Activated T-cell treated with anti-CD3 and anti-CD28 coated beads, Interleukin-2, amount 50 U/mL, for 1 hour (primary cell): ENCODE results near the gene PTCD2.

Source experiments
- DNase-seq: peaks from one replicate; pipeline ENCODE4 v3.0.0-alpha.2; 2020

The PTCD2 gene, protein sequence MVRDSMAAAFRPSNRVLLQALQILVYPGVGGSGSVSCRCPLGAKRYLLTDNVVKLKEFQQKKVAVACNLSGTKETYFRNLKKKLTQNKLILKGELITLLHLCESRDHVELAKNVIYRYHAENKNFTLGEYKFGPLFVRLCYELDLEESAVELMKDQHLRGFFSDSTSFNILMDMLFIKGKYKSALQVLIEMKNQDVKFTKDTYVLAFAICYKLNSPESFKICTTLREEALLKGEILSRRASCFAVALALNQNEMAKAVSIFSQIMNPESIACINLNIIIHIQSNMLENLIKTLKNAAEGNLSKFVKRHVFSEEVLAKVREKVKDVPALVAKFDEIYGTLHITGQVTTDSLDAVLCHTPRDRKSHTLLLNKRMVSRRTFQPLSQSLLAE

DNA sequence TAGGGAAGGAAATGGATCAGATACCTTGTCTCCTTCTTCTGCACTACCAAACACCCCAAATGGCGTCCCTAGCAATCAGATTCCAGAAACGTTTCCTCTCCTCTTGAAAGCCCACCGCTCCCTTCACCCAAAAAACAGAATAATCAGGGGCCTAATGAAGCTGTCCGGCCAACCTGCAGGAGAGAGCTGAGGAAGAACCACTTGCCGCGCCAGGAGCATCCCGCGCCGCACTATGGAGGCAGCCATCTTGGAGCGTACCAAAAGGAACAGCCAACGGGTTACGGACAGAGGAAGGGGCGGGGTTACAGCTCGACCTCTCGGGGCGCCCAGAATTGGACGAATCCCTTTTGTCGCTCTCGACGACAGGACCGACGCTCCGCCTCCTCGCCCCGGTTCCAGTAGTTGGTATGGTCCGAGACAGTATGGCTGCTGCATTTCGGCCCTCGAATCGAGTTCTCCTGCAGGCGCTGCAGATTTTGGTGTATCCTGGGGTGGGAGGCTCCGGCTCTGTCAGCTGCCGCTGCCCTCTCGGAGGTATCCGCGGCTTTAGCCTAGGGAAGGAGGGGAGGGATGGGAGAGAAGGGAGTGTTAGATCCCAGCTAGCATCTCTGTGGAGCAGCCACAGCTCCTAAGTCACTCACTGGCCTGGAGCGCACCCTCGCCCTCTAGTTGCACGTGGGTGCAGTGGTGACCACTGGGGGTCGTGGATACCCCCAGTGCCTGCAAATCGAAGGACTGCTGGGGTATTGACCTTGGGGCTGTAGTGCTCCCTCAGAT is at the start of gene PTCD2, which contains the start of gene MRPS27:
TSS of gene PTCD2 (plus strand) at position 398 of the 777 bp plus-strand sequence. CDS start at position 408, 10 bp downstream.
TSS of gene MRPS27 (minus strand) at position 265 of the 777 bp plus-strand sequence. CDS start at position 246, 19 bp downstream.
- DNase-seq, result peak; percentile 89

DNA sequence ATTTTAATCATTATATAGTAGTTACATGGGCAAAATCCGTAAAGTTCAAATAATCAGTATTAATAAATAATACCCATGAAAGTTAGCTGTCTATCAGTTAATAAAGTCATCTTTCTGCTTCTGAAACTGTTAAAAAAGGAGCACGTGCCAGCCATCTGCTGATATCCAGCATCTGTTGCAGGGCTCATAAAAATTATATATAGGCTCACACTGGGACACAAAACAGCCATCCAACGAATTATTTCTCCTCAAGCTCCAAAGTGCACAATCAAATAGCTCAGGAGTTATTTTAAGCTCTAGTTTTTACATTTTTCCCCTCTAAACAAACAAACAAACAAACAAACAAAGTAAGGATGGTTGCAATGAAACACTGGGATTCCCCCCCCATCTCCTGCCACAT is 48.5 kb upstream of the PTCD2 start:
- DNase-seq, result no peak

DNA sequence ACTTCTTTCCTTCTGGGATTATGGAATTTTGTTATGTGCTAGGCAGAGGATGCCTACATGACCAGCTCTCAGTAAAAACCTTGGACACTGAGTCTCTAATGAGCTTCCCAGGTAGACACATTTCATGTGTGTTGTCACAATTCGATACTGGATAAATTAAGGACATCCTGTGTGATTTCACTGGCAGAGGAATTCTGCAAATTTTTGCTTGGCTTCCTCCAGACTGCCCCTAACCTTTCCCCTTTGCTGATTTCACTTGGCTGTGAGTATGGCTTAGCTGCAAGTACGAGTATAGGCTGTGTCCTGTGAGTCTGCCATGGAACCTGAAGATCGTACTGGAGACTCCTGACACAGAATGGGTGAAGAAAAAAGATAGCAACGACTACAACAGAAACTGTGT is 47.8 kb upstream of the PTCD2 start:
- no peak for DNase-seq

DNA sequence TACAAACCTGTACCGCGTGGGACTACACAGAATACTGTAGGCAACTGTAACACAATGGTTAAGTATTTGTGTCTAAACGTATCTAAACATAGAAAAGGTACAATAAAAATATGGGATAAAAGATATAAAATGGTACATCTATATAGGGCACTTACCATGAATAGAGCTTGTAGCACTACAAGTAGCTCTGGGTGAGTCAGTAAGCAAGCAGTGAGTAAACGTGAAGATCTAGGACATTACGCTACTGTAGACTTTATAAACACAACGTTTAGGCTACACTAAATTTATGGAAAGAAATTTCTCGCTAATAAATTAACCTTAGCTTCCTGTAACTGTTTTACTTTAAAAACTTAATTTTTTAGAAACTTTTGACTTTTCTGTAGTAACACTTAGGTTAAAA is 46.6 kb upstream of the PTCD2 start:
- DNase-seq, result no peak

DNA sequence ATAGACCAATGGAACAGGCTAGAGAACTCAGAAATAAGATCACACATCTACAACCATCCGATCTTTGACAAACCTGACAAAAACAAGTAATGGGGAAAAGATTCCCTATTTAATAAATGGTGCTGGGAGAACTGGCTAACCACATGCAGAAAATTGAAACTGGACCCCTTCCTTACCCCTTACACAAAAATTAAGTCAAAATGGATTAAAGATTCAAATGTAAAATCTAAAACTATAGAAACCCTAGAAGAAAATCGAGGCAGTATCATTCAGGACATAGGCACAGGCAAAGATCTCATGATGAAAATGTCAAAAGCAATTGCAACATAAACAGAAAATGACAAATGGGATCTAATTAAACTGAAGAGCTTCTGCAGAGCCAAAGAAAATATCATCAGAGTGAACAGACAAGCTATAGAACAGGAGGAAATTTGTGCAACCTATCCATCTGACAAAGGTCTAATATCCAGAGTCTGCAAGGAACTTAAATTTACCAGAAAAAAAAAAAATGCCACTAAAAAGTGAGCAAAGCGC is 43.9 kb upstream of the PTCD2 start:
- no peak for DNase-seq

DNA sequence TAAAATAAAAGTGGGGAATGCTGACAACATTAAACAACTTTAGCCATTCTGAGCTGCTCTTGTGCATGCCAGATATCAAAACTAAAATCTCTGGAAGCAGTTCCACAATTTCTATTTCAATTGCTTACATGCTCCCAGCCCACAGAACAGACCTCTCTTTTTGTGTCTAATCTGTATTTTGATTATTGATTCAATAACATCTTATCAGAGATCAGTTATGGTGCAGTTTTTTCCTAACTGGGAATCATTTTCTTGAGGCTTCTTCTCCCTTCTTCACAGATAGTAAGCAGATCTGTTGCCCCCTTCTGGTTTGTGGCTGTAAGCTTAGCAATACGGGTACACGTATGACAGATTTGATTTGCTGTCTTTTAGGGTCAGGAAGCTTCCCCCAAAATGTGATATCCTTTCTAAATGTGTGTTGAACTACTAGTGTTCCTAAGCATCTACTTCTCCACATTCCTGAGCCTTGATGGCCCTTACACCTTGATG is 39.5 kb upstream of the PTCD2 start:
- no peak for DNase-seq

DNA sequence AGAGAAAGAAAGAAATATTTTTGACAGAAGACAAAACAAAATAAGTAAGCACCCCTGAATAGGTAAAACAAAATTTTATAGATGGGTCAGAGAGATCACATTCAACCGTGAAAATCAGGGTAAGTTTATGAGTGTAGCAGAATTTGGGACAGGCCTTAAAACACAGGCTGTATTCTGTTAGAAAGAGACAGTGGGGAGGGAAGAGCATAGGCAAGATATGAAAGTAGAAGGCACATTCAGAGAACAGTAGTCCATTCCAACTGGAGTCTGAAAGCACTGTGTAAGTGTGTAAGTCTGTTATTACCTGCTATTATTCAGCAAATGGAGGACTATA is 38.8 kb upstream of the PTCD2 start:
- DNase-seq, result no peak

DNA sequence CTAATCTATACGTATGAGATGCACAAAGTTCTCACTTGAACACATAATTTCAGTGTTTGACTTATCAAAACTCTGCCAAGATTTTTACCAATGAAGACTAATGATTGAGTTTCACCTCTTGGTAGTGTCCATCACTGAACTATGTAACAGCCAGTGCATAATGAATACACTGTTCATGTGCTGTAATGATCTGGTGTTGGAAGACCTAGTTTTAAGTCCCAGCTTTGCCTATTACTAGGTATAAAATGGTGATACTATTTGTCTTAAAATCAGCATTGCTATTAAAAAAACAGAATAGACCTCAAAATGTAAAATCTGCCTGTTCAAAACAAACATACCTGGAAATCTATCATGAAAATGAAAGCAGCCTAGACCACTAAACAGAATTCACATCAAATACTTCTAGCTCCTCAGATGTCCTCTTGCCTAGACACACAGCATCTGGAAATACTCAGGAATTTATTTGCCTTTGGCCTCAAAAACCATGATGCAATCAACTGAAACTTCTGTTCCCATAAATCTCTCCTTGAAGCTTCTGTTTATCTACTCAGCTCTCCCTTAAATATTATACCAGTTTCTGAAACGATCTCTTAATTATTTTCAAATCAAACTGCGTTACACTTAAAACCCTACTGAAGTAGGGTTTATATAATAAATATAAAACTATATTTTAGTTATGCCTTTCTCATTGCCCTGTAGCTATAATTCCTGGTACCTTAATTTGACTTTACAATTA is 38.2 kb upstream of the PTCD2 start:
- no peak for DNase-seq

DNA sequence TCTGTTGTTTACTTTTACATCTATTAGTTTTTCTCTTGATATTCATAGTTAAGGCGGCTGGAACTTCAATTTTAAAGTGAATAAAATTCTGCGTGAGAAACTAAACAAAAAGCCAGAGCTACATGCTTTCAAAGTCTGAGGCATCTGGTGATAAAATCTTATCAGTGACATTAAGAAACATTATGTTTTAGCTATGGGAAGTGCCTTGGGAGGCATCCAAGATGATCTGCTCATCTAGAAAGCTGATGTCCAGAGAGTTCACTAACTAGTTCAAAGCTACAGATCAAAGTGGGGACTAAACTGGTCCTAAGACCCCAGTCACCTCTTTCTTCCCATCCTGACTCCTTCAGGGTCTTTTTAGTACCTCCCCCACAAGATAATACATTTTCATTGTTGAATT is 37.3 kb upstream of the PTCD2 start:
- DNase-seq, result no peak

DNA sequence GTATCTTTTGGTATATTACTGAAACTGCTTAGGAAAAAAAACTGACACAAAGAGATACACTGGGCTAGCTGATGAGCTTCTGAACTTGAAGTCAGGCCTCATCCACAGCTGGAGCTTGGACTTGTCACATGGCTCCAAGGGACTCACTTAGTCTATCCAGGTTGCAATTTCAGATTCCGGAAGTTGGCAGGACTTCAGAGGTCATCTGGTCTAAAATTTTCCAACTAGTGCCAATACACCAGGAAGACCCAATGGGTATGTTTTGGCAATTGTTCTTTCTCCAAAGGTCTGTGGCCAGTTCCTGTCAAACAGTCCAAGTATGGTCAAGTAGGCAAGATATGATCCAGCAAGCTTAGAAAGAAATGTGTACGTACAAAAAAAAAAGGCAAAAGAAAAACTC is 36.8 kb upstream of the PTCD2 start:
- DNase-seq, result no peak

DNA sequence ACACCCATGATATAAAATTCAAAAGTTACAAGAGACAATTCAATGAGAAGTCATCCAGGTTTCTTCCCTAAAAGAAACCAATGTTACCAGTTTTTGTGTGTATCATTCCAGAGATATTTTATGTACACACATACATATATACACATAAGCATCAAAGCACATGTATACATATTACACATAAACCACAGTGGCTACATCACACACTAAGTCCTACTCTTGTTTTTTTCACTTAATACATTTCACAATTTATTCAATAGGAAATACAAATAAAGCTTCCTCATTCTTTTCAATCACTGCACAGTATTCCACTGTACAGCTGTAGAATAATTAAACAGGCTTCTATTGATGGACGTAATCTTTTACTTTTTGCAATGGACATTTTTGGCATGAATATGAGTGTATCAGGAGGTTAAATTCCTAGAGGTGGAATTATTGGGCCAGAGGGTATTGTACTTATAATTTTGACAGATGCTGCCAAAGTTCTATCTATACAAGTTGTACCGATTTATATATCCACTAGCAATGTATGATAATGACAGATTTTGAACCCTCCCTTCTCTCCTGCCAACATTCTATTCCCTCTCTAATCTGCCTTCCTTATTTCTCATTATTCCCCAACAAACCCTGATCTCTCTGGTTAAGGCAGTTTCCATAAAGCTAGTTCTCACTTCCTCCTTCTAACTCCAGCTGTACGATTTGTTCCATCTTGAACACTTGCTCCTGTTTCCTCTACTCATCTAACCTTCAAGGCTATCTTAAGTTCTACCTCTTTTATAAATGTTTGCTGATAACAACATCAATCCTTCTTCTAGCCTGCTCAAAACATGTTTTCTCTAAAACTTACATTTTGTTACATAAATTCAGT is 35.4 kb upstream of the PTCD2 start:
- DNase-seq, result no peak

DNA sequence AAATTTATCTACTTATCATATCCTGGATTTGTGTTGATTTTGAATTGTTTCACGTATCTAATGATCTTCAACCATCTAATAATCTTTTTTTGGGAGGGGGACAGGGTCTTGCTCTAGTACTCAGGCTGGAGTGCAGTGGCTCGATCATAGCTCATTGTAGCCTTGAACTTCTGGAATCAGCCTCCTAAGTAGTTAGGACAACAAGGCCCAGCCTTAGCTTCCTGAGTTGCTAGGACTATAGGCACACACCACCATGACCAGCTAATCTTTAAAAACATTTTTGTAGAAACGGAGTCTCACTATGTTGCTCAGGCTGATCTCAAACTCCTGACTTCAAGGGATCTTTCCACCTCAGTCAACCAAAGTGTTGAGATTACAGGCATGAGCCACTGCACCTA is 34.8 kb upstream of the PTCD2 start:
- no peak for DNase-seq

DNA sequence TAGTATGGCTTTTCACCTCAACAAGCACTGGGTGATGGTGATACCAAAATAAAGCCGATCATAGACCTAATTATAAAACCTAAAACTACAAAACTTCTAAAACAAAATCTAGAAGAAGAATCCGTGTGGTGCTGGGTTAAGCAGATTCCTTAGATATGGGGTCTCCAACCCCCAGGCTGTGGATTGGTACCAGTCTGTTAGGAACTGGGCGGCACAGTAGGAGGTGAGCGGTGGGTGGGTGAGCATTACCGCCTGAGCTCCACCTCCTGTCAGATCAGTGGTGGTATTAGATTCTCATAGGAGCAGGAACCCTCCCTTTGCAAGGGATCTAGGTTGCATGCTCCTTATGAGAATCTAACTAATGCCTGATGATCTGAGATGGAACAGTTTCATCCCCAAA is 33.4 kb upstream of the PTCD2 start:
- DNase-seq, result no peak

DNA sequence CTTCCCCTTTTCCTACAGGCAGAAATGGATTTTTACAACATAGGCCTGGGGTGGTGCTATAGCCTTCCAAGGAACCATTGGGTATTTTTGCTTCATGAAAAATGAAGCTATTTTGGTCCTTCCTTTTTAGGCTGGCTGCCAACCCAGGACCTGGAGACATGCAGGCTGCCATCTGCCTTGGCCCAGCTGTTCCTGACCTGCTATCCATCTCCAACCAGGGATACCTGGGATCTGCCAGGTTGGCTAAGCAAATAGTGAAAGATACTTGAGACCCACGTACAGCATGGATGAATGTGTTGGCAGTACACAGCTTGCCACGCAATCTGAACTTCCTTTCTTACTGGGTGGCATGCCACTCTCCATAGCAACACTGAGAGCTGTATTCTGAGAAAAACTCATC is 31.2 kb upstream of the PTCD2 start:
- no peak for DNase-seq

DNA sequence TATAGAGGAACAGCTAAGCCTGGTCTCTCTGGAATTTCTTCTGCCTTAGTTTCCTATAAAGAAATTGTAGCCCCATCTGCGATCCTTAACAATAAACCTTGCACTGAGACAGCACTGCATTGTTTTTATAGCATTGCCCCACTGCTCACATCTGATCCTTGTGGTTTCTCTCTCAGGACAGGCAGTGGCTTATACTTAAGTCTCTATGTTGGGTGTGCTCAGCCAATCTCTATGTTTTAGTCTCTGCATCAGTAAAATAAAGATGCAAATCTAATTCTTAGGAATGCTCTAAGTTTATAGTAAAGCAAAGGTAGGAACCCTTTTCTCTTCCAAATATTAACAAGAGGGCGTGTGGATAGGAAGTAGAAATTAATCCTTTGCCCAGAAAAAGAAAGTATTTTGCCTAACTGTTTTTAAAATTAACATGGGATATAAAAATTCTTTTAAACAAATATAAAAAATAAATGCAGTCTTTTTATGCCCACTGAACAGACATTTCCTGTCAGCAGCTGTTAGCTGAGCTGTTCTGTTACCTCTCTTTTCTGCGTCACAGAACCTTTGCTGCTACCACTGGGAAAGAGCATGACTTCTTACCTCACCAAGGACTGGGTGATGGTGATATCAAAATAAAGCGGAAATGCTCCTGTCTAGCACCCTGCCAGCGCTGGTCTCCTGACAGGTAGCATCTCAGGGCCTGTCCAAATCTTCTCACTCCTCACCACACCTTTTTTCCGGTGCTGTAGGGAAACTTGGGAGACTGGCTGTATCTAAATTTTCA is 29.6 kb upstream of the PTCD2 start:
- no peak for DNase-seq

DNA sequence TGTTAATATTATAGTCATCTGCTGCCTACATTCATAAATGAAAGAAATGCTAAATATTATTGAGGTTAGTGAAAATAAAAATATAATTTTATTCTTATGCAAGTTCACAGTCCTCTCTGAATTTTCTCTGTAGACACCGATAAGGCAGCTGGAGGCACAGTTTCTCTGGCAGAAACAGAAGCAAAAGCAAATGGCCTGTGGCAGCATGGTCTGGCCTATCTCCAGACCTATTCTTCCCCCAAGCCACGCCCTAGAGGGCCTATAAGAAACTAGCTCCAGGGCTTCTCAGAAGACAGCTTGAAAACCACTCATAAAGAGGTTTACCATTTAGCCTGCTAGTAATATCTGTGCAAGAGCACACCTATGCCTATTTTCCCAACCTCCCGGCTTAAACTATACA is 28.6 kb upstream of the PTCD2 start:
- DNase-seq, result no peak

DNA sequence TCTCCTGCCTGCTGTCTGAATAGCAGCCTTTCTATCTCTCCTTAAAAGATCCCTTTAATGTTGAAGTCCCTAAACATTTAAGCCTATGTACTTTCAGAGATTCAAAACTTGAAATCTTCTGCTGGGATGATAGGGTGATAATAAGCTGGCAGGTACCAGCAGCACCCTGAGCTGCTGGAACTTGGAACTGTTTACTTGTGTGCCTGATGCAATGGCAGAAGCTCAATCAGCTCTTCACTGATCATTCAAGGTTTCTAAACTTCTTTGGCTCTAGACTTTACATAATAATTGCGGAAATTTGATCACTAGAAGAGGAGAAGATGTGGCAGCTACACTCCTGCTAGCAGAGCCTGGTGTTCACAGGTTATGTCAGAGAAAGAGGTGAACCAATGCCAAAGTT is 27.8 kb upstream of the PTCD2 start:
- no peak for DNase-seq

DNA sequence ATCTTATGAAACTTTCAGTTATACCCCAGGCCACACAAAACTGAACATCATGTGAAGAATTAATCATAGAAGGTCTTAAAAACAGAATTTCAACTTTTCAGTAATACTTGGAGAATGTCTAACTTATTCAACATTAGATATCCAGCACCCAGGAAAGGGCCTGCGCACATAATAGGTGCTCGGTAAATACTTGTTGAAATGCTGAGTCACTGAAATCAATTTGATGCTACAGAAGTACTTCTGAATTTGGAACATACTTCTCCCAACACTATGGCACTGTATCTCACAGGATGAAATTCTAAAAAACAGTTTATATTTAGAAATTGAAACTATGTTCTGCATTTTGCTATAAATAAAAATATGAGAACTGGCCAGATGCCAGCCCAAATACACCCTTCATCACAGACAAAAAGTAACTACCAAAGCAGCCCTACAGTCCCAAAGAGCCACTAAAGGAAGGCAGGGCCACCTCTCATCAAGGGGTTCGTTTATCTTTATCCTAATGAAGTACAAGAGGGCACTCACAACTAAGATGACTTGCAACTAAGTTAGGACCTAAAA is 26.6 kb upstream of the PTCD2 start:
- no peak for DNase-seq

DNA sequence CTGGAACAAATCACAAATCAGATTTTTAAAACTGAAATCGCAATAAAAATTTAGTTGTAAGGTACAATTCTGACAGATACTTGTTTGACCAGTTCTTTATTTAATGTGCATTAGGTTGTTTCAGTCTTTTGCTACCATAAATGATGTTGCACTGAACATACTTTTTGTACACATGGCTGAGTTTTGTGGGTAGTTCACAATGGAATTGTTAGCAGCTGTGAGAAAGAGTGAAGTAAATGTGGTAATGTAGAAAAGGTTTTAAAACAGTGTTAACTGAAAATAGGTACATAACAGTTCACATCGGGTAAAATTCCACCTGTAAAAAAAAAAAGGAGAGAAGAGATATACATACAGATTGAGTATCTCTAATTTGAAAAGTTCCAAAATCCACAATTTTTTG is 25.7 kb upstream of the PTCD2 start:
- DNase-seq, result no peak

DNA sequence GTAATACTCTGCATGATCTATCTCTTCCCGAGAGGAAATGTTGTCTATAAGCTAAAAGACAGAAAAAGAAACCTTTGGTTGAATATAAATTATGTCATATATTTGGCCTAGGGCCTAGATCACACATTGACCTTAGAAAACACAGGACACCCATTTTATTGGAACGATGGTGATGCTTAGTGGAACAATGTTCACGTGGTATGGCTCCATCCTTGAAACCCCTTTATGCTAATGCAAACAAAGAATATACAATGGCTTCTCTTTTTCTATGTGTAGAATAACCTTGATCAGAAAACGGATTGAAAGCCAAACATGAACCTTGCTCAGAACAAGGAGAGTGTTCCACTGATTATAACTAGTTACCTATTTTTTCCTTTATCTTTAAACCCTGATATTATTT is 24.6 kb upstream of the PTCD2 start:
- DNase-seq, result no peak

DNA sequence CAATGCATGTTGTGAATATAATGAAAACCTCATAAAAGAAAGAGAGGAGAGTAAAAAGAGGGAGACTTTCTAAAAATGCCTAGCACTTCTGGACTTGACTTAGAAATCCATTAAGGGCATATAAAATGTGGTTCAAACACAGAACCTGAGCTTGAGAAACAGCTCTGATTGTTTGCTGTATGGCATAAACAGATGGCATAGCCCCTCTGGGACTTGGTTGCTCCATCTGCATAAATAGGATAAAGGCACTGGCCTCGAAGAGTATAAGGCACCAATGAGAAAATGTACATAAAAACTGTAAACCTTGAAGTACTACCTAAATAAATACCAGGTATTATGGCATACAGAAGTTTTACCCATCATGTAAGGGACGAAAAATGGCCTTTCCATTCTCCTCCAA is 23.9 kb upstream of the PTCD2 start:
- DNase-seq, result no peak
